ENCODE results near the gene MBD5. TPM values are rescaled to one million over a fixed set of nuclear protein-coding genes. Genes with fewer than 3 reads are reported as not detected.

Gene MBD5
- polyA plus RNA-seq, 1 of the 3 experiments (the other 2 are of a cell fraction) = 7.4 TPM

GRCh38 chr2:148096012-148096411 is 75.1 kb downstream of the MBD5 start:
- no peaks in the 10 kb centered on the region for H3K27me3 ChIP-seq (ENCODE audit: insufficient read depth)
- no peaks in the 10 kb centered on the region for H4K20me1 ChIP-seq (ENCODE audit: insufficient read depth)
- H3K9ac ChIP-seq = no peak overlapping the region
- H3K9me2 ChIP-seq = no peaks in the 10 kb centered on the region
- H3K4me2 ChIP-seq = 0 out of 2 replicates have a peak overlapping the region, but pooled peaks have one; percentile 1
- no peak for DNase-seq
- peaks cover 0 to 12% of the 10 kb centered on the region in 2 experiments; a peak in 2 of 4 replicates for H3K4me1 ChIP-seq (ENCODE audit: control insufficient read depth in 1 of 2, insufficient read depth in 2 of 2, low read depth in 1 of 2, low read length in 1 of 2)
- no peaks in the 10 kb centered on the region for H3K9me3 ChIP-seq
- CTCF ChIA-PET = no interaction called here
- 0 out of 4 replicates have a peak overlapping the region, but pooled peaks of 1 of the 2 experiments have one; percentile 1 for H3K27ac ChIP-seq (ENCODE audit: low read depth in 2 of 2, low read length in 1 of 2)
- no peaks in the 10 kb centered on the region for H3K79me2 ChIP-seq (ENCODE audit: insufficient read depth)
- peaks cover 6% of the 10 kb centered on the region for H3F3A ChIP-seq (replicated peaks; ENCODE audit: insufficient read depth)
- no peak overlapping the region for H2AFZ ChIP-seq (ENCODE audit: low read depth)
- no peak overlapping the region for H3K4me3 ChIP-seq (ENCODE audit: low read depth in 2 of 2, low read length in 1 of 2)
- TF ChIP-seq NFIC (IDR thresholded peaks at IDR 0.05; ENCODE audit: borderline replicate concordance) (no peak), SMC3 (IDR thresholded peaks at IDR 0.05; ENCODE audit: low read depth, low read length) (no peak), YY1 (IDR thresholded peaks at IDR 0.05; ENCODE audit: low read depth) (no peak), NRF1 (IDR thresholded peaks at IDR 0.05; ENCODE audit: low read depth, low read length) (no peak), USF1 (IDR thresholded peaks at IDR 0.05; ENCODE audit: borderline replicate concordance, low read depth) (no peak), CTCF (IDR thresholded peaks at IDR 0.05) (no peak), PBX3 (IDR thresholded peaks at IDR 0.05) (no peak), TAF1 (IDR thresholded peaks at IDR 0.05; ENCODE audit: borderline replicate concordance, low read depth, low read length) (no peak), MEF2A (IDR thresholded peaks at IDR 0.05; ENCODE audit: borderline replicate concordance, low read depth) (no peak), IRF3 (IDR thresholded peaks at IDR 0.05; ENCODE audit: low read depth, low read length) (no peak), TEAD4 (IDR thresholded peaks at IDR 0.05; ENCODE audit: borderline replicate concordance, insufficient read depth) (no peak), SIN3A (IDR thresholded peaks at IDR 0.05; ENCODE audit: borderline replicate concordance, low read depth, low read length) (no peak), EZH2phosphoT487 (IDR thresholded peaks at IDR 0.05; ENCODE audit: borderline replicate concordance, low read depth) (no peak), RAD21 (IDR thresholded peaks at IDR 0.05; ENCODE audit: low read length) (no peak), MXI1 (IDR thresholded peaks at IDR 0.05; ENCODE audit: low read depth, low read length) (no peak), ZBTB33 (IDR thresholded peaks at IDR 0.05; ENCODE audit: borderline replicate concordance, low read depth) (no peak), FOXJ3 (CRISPR knock-in tag; IDR thresholded peaks at IDR 0.05) (no peak), GATA2 (CRISPR knock-in tag; IDR thresholded peaks at IDR 0.05) (no peak), RCOR1 (IDR thresholded peaks at IDR 0.05; ENCODE audit: low read length) (no peak)
- POLR2A ChIA-PET = no interaction called here
- H3K36me3 ChIP-seq (replicated peaks in 1 of 2; ENCODE audit: control insufficient read depth in 1 of 2, insufficient read depth in 2 of 2, low read length in 1 of 2) = no peaks in the 10 kb centered on the region

Measured in SK-N-SH (cell line).